NCI-H1417 (cell line): ENCODE data around the gene STX10.
"Not testable (repeated sequence)": the region's sequence is repeated elsewhere in the genome, so short reads cannot be mapped to it uniquely, and the experiment has no call there.

ENCODE experiments used
- DNase-seq, 3 experiments: peaks; one replicate each; lab custom pipeline; 2025; lab: John Stamatoyannopoulos, UW

STX10 gene

GRCh38 chr19:13164343-13165161 is 14.4 kb upstream of the STX10 start:
- DNase-seq: peak in 2 of 3 experiments; percentile 95 to 98

DNA sequence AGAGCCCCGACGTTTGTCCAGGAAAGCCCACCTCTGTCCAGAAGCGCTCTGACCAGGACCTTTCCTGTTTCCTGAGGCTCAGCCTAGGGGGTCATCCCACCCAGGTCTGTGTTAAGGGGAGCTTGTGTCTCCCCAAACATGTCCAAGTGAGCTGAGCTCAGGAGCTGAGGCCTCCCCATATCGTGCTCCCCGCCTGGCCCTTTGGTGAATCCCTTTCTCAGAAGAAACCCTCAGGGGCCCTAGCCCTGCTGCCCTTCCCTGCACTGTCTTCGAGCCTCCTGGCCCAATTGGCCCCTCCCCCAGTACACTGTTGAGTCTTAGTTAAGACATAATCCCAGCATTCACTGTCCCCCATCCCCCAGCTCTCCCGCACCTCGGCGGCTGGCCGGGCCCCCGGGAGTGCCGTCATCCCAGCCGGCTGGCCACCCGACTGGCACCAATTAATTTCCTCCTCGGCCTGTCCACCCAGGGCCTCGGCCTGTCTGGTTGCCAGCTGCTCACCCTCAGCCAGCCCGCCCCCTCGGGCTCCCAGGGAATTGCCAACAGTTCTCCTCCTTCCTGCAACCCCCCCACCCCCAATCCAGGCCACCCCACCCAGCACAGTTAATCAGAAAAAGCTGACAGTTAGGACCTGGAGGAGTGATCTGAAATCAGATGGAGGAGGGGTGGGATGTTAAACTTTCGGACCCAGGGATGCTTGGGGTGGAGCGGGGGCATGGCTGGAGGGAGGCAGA is 13.6 kb upstream of the STX10 start:
- DNase-seq: peak in 2 of 3 experiments; percentile 91 to 92

DNA sequence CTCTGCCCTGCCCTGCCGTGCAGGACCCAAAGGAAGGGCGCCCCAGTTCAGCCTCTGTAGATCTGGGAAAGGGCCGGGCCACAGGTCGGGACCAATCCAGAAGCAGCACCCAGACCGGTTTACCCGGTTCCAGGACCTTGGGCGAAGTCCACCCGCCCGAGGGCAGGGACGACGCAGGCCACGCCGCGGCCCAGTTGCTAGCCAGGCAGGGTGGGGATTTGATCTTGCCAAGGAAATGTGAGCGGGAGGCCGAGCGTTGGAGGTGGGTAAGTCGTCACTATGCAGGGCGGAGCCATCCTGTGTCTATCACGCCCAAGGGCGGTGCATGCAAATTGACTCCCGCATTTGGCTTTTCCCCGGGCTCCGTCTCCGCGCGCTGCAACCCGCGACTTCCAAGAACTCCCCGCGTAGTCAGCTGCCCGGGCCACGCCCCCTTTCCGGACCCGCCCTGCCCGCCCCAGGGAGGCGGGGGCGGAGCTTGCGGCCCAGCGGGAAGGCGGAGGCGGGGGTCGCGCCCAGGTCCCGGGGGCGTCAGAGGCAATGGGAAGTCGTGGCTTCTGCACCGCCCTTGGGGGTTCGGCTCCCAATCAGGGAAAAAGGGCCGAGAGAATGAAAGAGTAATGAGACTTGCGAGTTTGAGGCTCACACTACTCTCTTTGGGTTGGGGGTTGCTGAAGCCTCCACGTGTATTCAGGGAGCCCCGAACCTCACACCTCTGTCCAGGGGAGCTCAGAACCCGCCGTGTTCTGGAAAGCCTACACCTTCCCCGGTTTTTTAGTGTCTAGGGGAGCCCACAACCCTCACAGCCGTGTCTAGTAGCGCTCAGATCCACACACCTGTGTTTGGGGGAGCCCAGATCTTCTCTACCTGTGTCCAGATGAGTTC is 12.8 kb upstream of the STX10 start:
- peak; percentile 63 to 98 (median 96) for DNase-seq

DNA sequence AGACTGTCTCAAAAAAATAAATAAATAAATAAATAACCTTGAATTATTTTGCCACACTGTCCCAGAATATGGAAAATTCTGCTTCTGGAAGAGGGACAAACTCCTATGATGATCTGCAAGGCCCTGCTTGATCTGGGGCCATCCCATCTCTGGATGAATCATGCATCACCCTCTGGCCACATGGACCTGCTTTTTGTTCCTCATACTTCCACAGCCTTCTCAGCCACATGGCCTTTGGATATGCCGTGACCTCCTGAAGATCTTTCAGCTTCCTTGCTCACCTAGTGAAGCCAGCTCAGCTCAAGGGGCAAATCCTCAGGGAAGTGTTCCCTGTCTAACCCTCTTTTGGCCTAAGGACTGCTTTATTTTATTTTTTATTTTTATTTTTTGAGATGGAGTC is 10.4 kb upstream of the STX10 start:
- DNase-seq: no peak

DNA sequence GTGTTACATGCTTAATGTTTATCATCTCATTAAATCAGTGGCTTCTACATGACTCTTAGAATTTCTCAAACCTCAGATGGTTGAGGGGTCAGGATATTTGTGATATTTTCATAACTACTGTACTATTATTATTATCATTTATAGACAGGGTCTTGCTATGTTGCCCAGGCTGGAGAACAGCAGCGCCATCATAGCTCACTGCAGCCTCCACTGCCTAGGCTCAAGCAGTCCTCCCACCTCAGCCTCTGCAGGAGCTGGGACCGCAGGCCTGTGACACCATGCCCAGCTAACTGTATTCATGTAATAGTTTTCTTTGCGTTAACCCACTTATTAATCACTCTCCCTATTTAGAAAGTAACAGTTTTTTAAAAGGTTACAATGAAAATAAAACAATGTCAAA is 9.5 kb upstream of the STX10 start:
- DNase-seq: no peak

DNA sequence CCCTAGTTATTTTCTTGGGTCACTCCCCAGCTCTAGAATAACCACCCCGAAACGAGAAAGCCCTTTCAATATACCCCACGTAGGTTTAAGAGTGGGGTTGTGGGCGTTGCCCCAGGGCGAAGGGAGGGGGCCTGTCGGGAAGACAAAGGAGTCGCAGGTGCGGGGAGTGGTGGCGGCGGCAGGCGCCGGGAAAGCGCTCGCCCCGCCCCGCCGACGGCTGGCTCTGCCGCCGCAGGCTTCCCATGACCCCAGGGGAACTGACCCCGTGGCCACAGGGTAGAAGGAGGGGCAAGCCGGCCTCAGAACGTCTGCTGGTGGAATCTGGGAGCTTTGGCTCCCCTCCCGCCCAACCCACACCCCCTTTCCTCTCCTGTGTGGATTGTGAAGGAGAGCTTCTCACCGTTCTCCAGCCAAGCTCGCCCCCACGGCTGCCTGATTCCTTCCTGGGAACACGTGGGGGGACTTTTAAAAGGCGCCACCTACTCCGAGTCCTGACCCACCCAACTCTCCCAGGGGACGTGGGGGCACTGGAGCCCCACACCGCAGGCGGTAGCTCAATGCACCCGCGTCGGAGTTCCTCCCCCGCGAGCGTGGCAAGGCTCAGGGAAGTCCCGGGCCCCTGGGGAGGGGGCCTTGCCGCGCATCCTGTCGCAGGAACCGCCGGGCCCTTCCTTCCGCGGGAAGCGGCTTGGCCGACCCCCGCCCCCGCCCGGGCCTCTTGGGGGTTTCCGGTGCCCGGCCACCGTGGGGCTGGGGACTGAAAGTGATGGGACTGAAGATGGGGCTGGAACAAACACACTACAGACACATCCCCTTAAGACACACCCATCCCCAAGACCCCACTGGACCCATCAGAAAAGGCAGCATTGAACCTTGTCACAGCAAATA is 5.5 kb upstream of the STX10 start:
- DNase-seq: peak; percentile 48 to 93 (median 91)

DNA sequence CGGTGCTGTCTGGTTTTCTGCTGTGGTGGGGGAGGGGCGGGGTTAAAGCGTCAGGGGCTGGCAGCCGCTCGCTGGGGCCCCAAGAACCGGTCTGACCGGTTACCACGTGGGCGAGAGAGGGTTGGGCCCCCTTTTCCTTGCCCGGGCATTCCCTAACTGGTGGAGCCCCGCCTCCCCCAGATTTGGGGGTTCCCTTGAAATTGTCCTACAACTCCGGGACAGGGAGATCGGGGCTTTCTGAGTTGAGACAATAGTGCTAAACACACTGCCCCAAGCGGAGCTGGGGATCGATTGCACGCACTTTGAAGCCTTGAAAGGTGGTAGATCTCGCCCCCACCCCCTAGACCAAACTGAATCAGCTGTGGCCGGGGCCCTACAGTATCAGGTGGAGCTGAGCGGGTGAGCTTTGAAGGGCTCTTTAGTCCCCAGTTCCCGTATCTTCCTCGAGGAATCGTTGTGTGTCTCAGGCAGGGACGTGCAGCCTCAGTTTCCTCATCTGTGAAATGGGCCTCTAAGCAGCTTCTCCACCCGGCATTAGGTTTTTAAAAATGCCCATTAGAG is 4.8 kb upstream of the STX10 start:
- peak; percentile 10 to 93 (median 90) for DNase-seq

DNA sequence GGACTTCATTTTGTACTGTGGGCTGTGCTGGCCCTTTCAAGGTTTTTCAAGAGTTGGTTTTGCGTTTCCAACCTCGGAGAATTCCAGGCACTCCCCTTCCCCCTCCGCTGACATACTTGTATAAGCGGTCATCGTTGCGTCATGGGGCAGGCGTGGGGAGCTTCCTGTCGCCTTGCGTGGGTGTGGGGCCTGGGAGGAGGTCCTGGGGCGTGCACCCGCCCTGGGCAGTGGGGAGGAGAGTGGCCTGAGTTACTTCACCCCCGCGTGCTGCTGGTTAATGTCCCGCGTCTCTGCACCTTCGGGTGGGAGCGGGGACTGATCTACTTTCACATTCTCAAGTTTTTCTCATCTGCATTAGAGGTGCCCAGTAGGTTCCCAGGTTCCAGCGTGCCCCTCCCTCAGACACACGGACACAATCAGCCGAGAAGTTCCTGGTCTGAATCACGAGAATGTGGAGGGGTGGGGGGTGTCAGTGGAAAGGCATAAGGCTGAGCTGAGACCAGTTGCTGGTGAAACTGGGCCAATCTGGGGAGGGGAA is 4.1 kb upstream of the STX10 start:
- DNase-seq: peak in 2 of 3 experiments; percentile 80 to 85

GRCh38 chr19:13153569-13154240 is 3.5 kb upstream of the STX10 start:
- DNase-seq: peak; percentile 30 to 82 (median 81)

- peak; percentile 90 to 99 (median 98) for DNase-seq
These were observed 2.9 kb upstream of the STX10 start for GRCh38 chr19:13152974-13153568.

- no peak for DNase-seq
These were observed 2.3 kb upstream of the STX10 start for GRCh38 chr19:13152356-13152973.

DNA sequence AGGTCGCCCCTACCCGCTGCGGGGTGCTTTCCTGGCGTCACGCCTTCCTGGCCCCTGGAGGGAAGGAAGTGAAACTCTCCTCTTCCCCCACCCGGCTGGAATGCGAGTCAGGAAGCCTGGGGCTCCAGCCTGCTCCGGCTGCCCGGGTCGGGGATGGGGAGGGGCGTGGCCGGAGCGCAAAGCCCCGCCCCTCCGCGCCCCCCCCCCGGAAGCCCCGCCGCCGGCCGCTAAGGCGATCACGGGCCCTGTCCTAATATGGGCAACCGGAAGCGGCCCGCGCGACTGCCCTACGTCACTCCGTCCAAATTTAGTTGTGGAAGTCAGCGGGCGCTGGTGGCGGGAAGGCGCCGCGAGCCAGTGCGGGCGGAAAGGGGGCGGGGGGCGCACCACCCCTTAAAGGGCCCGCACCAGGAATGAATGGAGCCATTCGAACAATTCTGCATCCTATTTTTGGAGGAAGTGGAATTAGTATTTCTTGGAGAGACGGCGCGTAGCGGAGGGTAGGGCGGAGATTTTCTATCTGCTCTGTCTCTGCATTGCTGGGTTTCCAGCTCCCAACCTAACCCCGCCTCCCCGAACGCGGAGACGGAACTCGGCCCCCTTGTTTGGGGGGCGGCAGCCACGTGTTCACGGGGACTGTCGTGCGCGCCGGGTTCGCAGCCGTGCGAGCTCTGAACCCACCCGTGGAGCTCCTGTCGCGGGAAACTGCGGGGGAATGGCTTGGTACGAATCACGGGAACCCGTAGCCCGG is 1.6 kb upstream of the STX10 start:
- DNase-seq: peak; percentile 89 to 99 (median 98)

- DNase-seq: peak in 1 of 3 experiments; percentile 59
These were observed 893 bp upstream of the STX10 start for GRCh38 chr19:13150931-13151604.

DNA sequence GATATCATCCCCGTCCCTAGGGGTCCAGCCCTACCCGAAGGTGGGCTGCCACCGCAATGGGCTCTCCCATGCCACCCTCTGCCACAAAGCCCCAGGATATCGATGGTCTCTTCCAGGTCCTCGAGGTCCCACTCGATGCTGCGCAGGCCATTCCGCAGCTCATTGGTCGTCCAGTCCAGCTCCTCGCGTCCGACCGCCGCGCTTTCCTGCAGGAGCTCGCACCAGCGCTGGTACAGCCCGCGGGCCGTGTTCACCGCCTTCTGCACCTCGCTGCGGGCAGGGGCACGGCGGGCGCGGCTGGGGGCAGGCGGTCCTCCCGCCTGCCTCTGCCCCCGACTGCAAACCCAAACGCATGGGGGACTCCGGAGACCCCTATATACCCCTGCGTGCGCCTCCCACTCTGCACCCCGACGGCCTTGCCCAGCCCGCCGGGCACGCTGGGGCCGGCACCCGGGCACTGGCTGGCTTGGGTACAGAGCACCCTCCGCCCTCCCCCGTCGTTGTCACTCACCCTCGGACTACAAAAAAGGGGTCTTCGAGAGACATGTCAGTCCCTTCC is 468 bp downstream of the STX10 start:
- DNase-seq: peak; percentile 15 to 86 (median 83)

GRCh38 chr19:13149173-13149627 is 975 bp downstream of the STX10 start:
- DNase-seq: not testable (repeated sequence)

- no peak for DNase-seq
These were observed 3.2 kb downstream of the STX10 start for GRCh38 chr19:13146763-13147563.
